H9 (cell line): ENCODE results near the gene PHGDH. TPM values are rescaled to one million over a fixed set of nuclear protein-coding genes. Genes with fewer than 3 reads are reported as not detected.

Experiments used
- DNase-seq: peaks from one replicate; pipeline ENCODE4 v3.0.0-alpha.2; 2017
- H2AFZ ChIP-seq: one replicate; pipeline ENCODE4 v1.6.1; 2013; ENCODE audit warnings: mild to moderate bottlenecking, low read length, control low read depth, moderate library complexity
- H2AK5ac ChIP-seq: 2 replicates; pipeline ENCODE4 v1.6.1; 2013; ENCODE audit warnings: low read length, control low read depth, mixed read lengths; ENCODE audit not compliant: insufficient read length
- H2BK120ac ChIP-seq: one replicate; pipeline ENCODE4 v1.6.1; 2013; ENCODE audit warnings: low read depth, mild to moderate bottlenecking, low read length, control low read depth, inconsistent platforms; ENCODE audit not compliant: poor library complexity, severe bottlenecking
- H2BK12ac ChIP-seq: 2 replicates; pipeline ENCODE4 v1.6.1; 2013; ENCODE audit warnings: low read length, control low read depth, mixed read lengths, low read depth; ENCODE audit not compliant: insufficient read length
- H2BK15ac ChIP-seq: 2 replicates; pipeline ENCODE4 v1.6.1; 2013; ENCODE audit warnings: low read depth, low read length, control low read depth
- H2BK20ac ChIP-seq: one replicate; pipeline ENCODE4 v1.6.1; 2013; ENCODE audit warnings: low read depth, mild to moderate bottlenecking, low read length, control low read depth, inconsistent platforms; ENCODE audit not compliant: poor library complexity, severe bottlenecking
- H2BK5ac ChIP-seq: 2 replicates; pipeline ENCODE4 v1.6.1; 2013; ENCODE audit warnings: low read length, control low read depth, mixed read lengths; ENCODE audit not compliant: insufficient read length
- H3K14ac ChIP-seq: 2 replicates; pipeline ENCODE4 v1.6.1; 2013; ENCODE audit warnings: low read length, control low read depth; ENCODE audit not compliant: insufficient read depth
- H3K18ac ChIP-seq: 2 replicates; pipeline ENCODE4 v1.6.1; 2013; ENCODE audit warnings: low read depth, mild to moderate bottlenecking, mixed read lengths, low read length, control low read depth; ENCODE audit not compliant: insufficient read length
- H3K23ac ChIP-seq: 2 replicates; pipeline ENCODE4 v1.6.1; 2013; ENCODE audit warnings: low read length, control low read depth, mixed read lengths, low read depth; ENCODE audit not compliant: insufficient read length
- H3K23me2 ChIP-seq: 2 replicates; pipeline ENCODE4 v1.6.1; 2013; ENCODE audit warnings: low read depth, mild to moderate bottlenecking, mixed read lengths, low read length, control low read depth; ENCODE audit not compliant: insufficient read length, poor library complexity, severe bottlenecking
- H3K27ac ChIP-seq: 2 replicates; pipeline ENCODE4 v1.5.1; 2013; ENCODE audit warnings: low read length, control low read depth, mixed read lengths, low read depth; ENCODE audit not compliant: insufficient read length
- H3K27me3 ChIP-seq: 2 replicates; pipeline ENCODE4 v1.6.1; 2013; ENCODE audit warnings: low read length, control low read depth, inconsistent platforms; ENCODE audit not compliant: insufficient read depth
- H3K4ac ChIP-seq: 2 replicates; pipeline ENCODE4 v1.6.1; 2013; ENCODE audit warnings: low read depth, mild to moderate bottlenecking, control low read depth, inconsistent platforms, low read length, moderate library complexity
- H3K4me1 ChIP-seq: 2 replicates; pipeline ENCODE4 v1.6.1; 2013; ENCODE audit warnings: low read length, control low read depth, inconsistent platforms; ENCODE audit not compliant: insufficient read depth
- H3K4me2 ChIP-seq: 2 replicates; pipeline ENCODE4 v1.6.1; 2013; ENCODE audit warnings: low read length, control low read depth, mixed read lengths; ENCODE audit not compliant: insufficient read length, insufficient read depth
- H3K56ac ChIP-seq: 2 replicates; pipeline ENCODE4 v1.6.1; 2013; ENCODE audit warnings: low read depth, mild to moderate bottlenecking, mixed read lengths, low read length, control low read depth; ENCODE audit not compliant: insufficient read length
- H3K79me1 ChIP-seq: 2 replicates; pipeline ENCODE4 v1.6.1; 2013; ENCODE audit warnings: low read depth, mild to moderate bottlenecking, moderate library complexity, low read length, control low read depth, inconsistent platforms; ENCODE audit not compliant: insufficient read depth, poor library complexity, severe bottlenecking
- H3K79me2 ChIP-seq: 2 replicates; pipeline ENCODE4 v1.6.1; 2013; ENCODE audit warnings: low read length, control low read depth, inconsistent platforms; ENCODE audit not compliant: insufficient read depth
- H3K9ac ChIP-seq: 2 replicates; pipeline ENCODE4 v1.6.1; 2013; ENCODE audit warnings: low read length, control low read depth, mixed read lengths; ENCODE audit not compliant: insufficient read length; ENCODE audit errors: extremely low read depth
- H3K9me3 ChIP-seq: one replicate; pipeline ENCODE4 v1.6.1; 2013; ENCODE audit warnings: low read depth, low read length, inconsistent platforms; ENCODE audit not compliant: control insufficient read depth
- H3T11ph ChIP-seq: one replicate; pipeline ENCODE4 v1.6.1; 2013; ENCODE audit warnings: mild to moderate bottlenecking, low read length, control low read depth, inconsistent platforms
- H4K20me1 ChIP-seq: one replicate; pipeline ENCODE4 v1.6.1; 2013; ENCODE audit not compliant: control insufficient read depth, insufficient read length, insufficient read depth
- H4K5ac ChIP-seq: 2 replicates; pipeline ENCODE4 v1.6.1; 2013; ENCODE audit warnings: low read depth, mild to moderate bottlenecking, mixed read lengths, low read length, control low read depth; ENCODE audit not compliant: insufficient read length
- H4K8ac ChIP-seq: replicated peaks from 2 replicates; pipeline ENCODE4 v1.6.1; 2013; ENCODE audit warnings: low read length, control low read depth, mixed read lengths, low read depth; ENCODE audit not compliant: insufficient read length
- H4K91ac ChIP-seq: 2 replicates; pipeline ENCODE4 v1.6.1; 2013; ENCODE audit warnings: low read depth, mild to moderate bottlenecking, moderate library complexity, mixed read lengths, low read length, control low read depth; ENCODE audit not compliant: insufficient read length
- H3K27ac Mint-ChIP-seq, 3 experiments: 2 replicates in 2 of 3; 3 replicates in 1 of 3; pipeline ENCODE4 v1.8.0; 2020 to 2021; ENCODE audit warnings: mixed read lengths in 3 of 3, mild to moderate bottlenecking in 1 of 3, moderate library complexity in 1 of 3
- H3K27me3 Mint-ChIP-seq: 2 replicates; pipeline ENCODE4 v1.8.0; 2021; ENCODE audit warnings: low read depth, mild to moderate bottlenecking, moderate library complexity, mixed read lengths
- H3K36me3 Mint-ChIP-seq, 3 experiments: 2 replicates in 2 of 3; 3 replicates in 1 of 3; pipeline ENCODE4 v1.8.0; 2020 to 2021; ENCODE audit warnings: low read depth in 3 of 3, mixed read lengths in 3 of 3; ENCODE audit not compliant: insufficient read depth in 1 of 3
- H3K4me1 Mint-ChIP-seq, 2 experiments: 2 replicates each; pipeline ENCODE4 v1.8.0; 2020; ENCODE audit warnings: mixed read lengths in 2 of 2
- H3K4me3 Mint-ChIP-seq, 2 experiments: 2 replicates in 1 of 2; 3 replicates in 1 of 2; pipeline ENCODE4 v1.8.0; 2020 to 2021; ENCODE audit warnings: mild to moderate bottlenecking in 2 of 2, mixed read lengths in 2 of 2, moderate library complexity in 1 of 2
- H3K9me3 Mint-ChIP-seq, 2 experiments: 2 replicates in 1 of 2; 3 replicates in 1 of 2; pipeline ENCODE4 v1.8.0; 2020; ENCODE audit warnings: mild to moderate bottlenecking in 2 of 2, mixed read lengths in 2 of 2, moderate library complexity in 1 of 2
- CTCF ChIP-seq: fragments of 200-600 bp; sonication (generic); conservative IDR thresholded peaks from 3 replicates; pipeline ENCODE4 v1.8.0; 2021; ENCODE audit warnings: antibody characterized with exemption, mild to moderate bottlenecking
- WGBS: extraction: QIAGEN DNeasy Blood & Tissue Kit; methylation state at CpG from one replicate; pipeline ENCODE4 v1.1.7; 2013; ENCODE audit warnings: missing lambda C conversion rate, low lambda C conversion rate, mixed read lengths; ENCODE audit not compliant: insufficient read length; ENCODE audit errors: extremely low coverage; 5-methylcytosine and 5-hydroxymethylcytosine counted together
- total RNA-seq: library from RNA; stranded (reverse); gene quantifications from 2 replicates; pipeline ENCODE4 v1.2.1, GENCODE V29; 2021

The PHGDH gene
- total RNA-seq, 1 experiment from 2014 or later: 458 TPM

- no peak overlapping the region for H3K23ac ChIP-seq
- H3K23me2 ChIP-seq: no peaks in the 10 kb centered on the region
- H2AFZ ChIP-seq: no peak overlapping the region
- H4K5ac ChIP-seq: no peak overlapping the region
- Mint-ChIP-seq H3K4me1 (peaks cover 13 to 16% of the 10 kb centered on the region in 2 experiments), H3K27ac (no peak overlapping the region), H3K9me3 (no peaks in the 10 kb centered on the region), H3K36me3 (no peaks in the 10 kb centered on the region), H3K27me3 (peaks cover 2% of the 10 kb centered on the region; the same call in 1 of the 2 replicates), H3K4me3 (no peak overlapping the region)
- no peaks in the 10 kb centered on the region for H3K79me2 ChIP-seq
- H2BK20ac ChIP-seq: no peak overlapping the region
- H3K4me2 ChIP-seq: no peak overlapping the region
- H2BK120ac ChIP-seq: no peak overlapping the region
- H3K4ac ChIP-seq: no peak overlapping the region
- no peak overlapping the region for H3K9ac ChIP-seq
- no peak overlapping the region for H4K8ac ChIP-seq
- H3K79me1 ChIP-seq: no peaks in the 10 kb centered on the region
- no peak overlapping the region for H2BK12ac ChIP-seq
- H3T11ph ChIP-seq: no peak overlapping the region
- H3K9me3 ChIP-seq: no peaks in the 10 kb centered on the region
- H4K91ac ChIP-seq: no peak overlapping the region
- no peak for TF ChIP-seq CTCF
- peaks cover 5% of the 10 kb centered on the region; the same call in 1 of the 2 replicates for H3K4me1 ChIP-seq
- no peak overlapping the region for H3K18ac ChIP-seq
- H3K27ac ChIP-seq: no peak overlapping the region
- no CpG with 5 or more reads among the region's 2 CpGs for WGBS
- H3K14ac ChIP-seq: no peak overlapping the region
- DNase-seq: no peak
- H3K56ac ChIP-seq: no peak overlapping the region
- no peak overlapping the region for H2AK5ac ChIP-seq
- no peak overlapping the region for H2BK15ac ChIP-seq
- H4K20me1 ChIP-seq: no peaks in the 10 kb centered on the region
- no peaks in the 10 kb centered on the region for H3K27me3 ChIP-seq
- H2BK5ac ChIP-seq: no peak overlapping the region
Observed at GRCh38 chr1:119772298-119772697, 60.6 kb downstream of the PHGDH start.
